Muscle layer of duodenum (tissue), 2 donors: ENCODE data around the gene RNF145.
A peak's percentile ranks its signal among the peaks of the same experiment; 100 is the strongest.

Experiments used
- H3K27ac ChIP-seq: one replicate; pipeline ENCODE4 v1.7.0; 2013; ENCODE audit warnings: mild to moderate bottlenecking, low read length
- H3K27me3 ChIP-seq: one replicate; pipeline ENCODE4 v1.7.0; 2013; ENCODE audit warnings: low read depth, mild to moderate bottlenecking, control low read depth, low read length
- H3K36me3 ChIP-seq, 2 donors: one replicate each; pipeline ENCODE4 v1.7.0; 2013; ENCODE audit warnings: low read length in 2 of 2, control low read depth in 1 of 2, mild to moderate bottlenecking in 1 of 2; ENCODE audit not compliant: insufficient read depth in 2 of 2, control insufficient read depth in 1 of 2
- H3K4me1 ChIP-seq, 2 donors: one replicate each; pipeline ENCODE4 v1.7.0; 2013; ENCODE audit warnings: low read length in 2 of 2, mild to moderate bottlenecking in 2 of 2, control low read depth in 1 of 2, moderate library complexity in 1 of 2; ENCODE audit not compliant: insufficient read depth in 2 of 2, control insufficient read depth in 1 of 2
- H3K4me3 ChIP-seq, 2 donors: one replicate each; pipeline ENCODE4 v1.7.0; 2013; ENCODE audit warnings: low read length in 2 of 2, low read depth in 1 of 2, mild to moderate bottlenecking in 1 of 2
- H3K9me3 ChIP-seq, 2 donors: one replicate each; pipeline ENCODE4 v1.7.0; 2013; ENCODE audit warnings: low read length in 2 of 2, control low read depth in 1 of 2, mild to moderate bottlenecking in 1 of 2; ENCODE audit not compliant: control insufficient read depth in 1 of 2
- donor health status: healthy.

The RNF145 gene

DNA sequence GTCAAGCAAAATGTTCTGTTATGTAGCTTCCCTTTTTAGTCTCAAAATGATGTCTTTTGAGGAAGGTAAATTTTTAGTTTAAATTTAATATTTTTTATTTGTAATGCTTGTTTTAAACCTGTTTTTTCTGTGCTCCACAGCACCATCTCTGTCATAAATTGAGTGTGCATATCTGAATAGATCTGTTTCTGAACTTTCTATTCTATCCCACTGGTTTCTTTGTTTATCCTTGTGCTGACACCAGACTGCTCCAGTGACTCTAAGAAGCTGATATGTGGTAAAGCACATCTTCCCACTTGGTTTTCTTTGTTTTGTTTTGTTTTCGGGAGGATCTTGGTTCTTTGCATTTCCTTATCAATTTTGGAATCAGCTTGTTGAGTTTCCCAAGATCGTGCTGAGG, 7.1 kb upstream of the RNF145 start:
- Histone ChIP-seq H3K4me3 (no peak overlapping the region), H3K27ac (no peak overlapping the region), H3K4me1 (no peaks in the 10 kb centered on the region), H3K36me3 (no peaks in the 10 kb centered on the region), H3K9me3 (no peaks in the 10 kb centered on the region), H3K27me3 (no peaks in the 10 kb centered on the region)

- Histone ChIP-seq H3K36me3 (no peaks in the 10 kb centered on the region), H3K4me1 (no peaks in the 10 kb centered on the region), H3K27ac (no peak overlapping the region), H3K9me3 (no peaks in the 10 kb centered on the region), H3K4me3 (no peak overlapping the region), H3K27me3 (no peaks in the 10 kb centered on the region)
Measured at GRCh38 chr5:159215886-159216285, 6.5 kb upstream of the RNF145 start.

GRCh38 chr5:159214486-159215271, 5.3 kb upstream of the RNF145 start:
- Histone ChIP-seq H3K4me3 (no peak overlapping the region), H3K9me3 (no peaks in the 10 kb centered on the region), H3K27ac (no peak overlapping the region), H3K36me3 (no peaks in the 10 kb centered on the region), H3K4me1 (peaks cover 7 to 8% of the 10 kb centered on the region in 2 donors), H3K27me3 (no peaks in the 10 kb centered on the region)

GRCh38 chr5:159212657-159213462, 3.5 kb upstream of the RNF145 start:
- no peak overlapping the region for H3K27ac ChIP-seq
- H3K27me3 ChIP-seq = no peaks in the 10 kb centered on the region
- no peaks in the 10 kb centered on the region for H3K9me3 ChIP-seq
- peaks cover 8% of the 10 kb centered on the region in 2 donors for H3K4me1 ChIP-seq
- H3K4me3 ChIP-seq = no peak overlapping the region
- peaks cover 0 to 9% of the 10 kb centered on the region in 2 donors for H3K36me3 ChIP-seq

- H3K9me3 ChIP-seq = no peaks in the 10 kb centered on the region
- H3K27me3 ChIP-seq = no peaks in the 10 kb centered on the region
- H3K4me3 ChIP-seq = no peak overlapping the region
- peaks cover 12 to 15% of the 10 kb centered on the region in 2 donors for H3K4me1 ChIP-seq
- H3K36me3 ChIP-seq = peaks cover 0 to 10% of the 10 kb centered on the region in 2 donors
- H3K27ac ChIP-seq = no peak overlapping the region
Measured at GRCh38 chr5:159211729-159212174, 2.4 kb upstream of the RNF145 start.

DNA sequence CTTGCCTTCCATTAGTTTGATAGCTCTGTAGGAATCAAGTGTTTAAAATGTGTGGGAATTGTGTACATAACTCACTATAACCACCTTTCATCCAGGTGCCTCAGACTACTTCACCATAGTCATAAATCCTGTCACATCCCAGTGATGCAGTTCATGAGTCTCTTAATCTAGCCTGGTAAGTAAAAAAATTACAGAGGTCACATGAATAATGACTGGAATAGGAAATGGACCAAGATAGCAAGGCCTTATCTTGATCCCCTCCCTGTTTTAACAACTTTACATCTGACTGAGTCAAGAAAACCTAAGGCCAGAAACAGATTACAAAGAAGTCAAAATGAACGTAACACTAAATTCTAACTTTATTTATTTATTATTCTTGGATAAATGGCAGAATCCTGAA, 1.5 kb upstream of the RNF145 start:
- H3K27ac ChIP-seq = peak overlapping the region; percentile 0
- no peaks in the 10 kb centered on the region for H3K27me3 ChIP-seq
- H3K4me3 ChIP-seq = no peak overlapping the region
- no peaks in the 10 kb centered on the region for H3K9me3 ChIP-seq
- peaks cover 18 to 21% of the 10 kb centered on the region in 2 donors for H3K4me1 ChIP-seq
- H3K36me3 ChIP-seq = peaks cover 0 to 10% of the 10 kb centered on the region in 2 donors

GRCh38 chr5:159210210-159210661, 883 bp upstream of the RNF145 start:
- no peaks in the 10 kb centered on the region for H3K9me3 ChIP-seq
- H3K4me3 ChIP-seq = peak overlapping the region in 1 of 2 donors; percentile 72
- peaks cover 0 to 10% of the 10 kb centered on the region in 2 donors for H3K36me3 ChIP-seq
- no peaks in the 10 kb centered on the region for H3K27me3 ChIP-seq
- peak overlapping the region; percentile 0 for H3K27ac ChIP-seq
- H3K4me1 ChIP-seq = peaks cover 23 to 27% of the 10 kb centered on the region in 2 donors

DNA sequence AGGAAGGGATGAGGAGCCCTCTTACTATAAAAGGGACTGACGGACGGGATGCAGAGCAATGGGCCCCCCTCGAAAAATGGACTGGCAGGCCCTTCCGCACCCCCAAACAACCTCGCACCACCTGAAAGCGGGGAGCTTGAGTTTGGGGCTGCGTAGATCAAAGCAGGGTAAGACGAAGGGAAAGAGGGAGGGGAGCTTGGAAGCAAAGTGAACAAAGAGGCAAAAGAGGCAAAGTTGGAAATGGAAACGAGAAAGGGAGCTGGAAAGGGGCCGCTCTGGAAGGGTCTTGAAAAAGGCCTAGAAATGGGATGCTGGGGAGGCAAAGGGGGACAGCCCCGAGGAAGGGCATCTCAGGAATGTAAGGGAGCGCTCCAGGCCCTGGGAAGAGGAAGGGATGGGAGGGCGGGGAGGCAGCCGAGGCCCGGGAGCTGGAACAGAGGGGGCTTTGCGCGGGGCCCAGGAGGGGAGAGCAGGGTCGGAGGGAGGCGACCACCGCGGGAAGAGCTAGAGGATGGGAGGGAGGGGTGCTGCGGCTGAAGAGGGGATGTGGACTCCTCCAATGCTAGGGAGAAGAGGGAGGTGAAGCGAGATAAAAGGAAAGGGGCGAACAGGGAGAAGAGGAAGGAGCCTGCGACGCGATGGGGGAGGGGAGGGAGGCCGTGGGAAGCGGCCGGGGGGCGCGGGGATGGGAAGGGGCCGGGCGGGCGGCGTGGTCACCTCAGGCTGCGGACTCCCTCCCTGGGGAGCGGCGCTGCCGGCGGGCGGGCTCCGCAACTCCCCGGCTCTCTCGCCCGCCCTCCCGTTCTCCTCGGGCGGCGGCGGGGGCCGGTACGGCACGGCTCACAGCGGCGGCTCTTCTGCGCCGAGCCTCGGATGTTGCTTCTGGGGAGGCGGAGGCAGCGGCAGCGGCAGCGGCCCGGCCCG, 577 bp downstream of the RNF145 start:
- H3K27me3 ChIP-seq = no peaks in the 10 kb centered on the region
- peak overlapping the region; percentile 90 for H3K27ac ChIP-seq
- peaks cover 23 to 41% of the 10 kb centered on the region in 2 donors for H3K4me1 ChIP-seq
- peak overlapping the region; percentile 85 to 97 for H3K4me3 ChIP-seq
- H3K36me3 ChIP-seq = peaks cover 0 to 10% of the 10 kb centered on the region in 2 donors
- H3K9me3 ChIP-seq = no peaks in the 10 kb centered on the region

- peak overlapping the region; percentile 85 to 97 for H3K4me3 ChIP-seq
- peaks cover 26 to 49% of the 10 kb centered on the region in 2 donors for H3K4me1 ChIP-seq
- H3K27me3 ChIP-seq = no peaks in the 10 kb centered on the region
- peak overlapping the region; percentile 90 for H3K27ac ChIP-seq
- H3K36me3 ChIP-seq = peaks cover 0 to 10% of the 10 kb centered on the region in 2 donors
- no peaks in the 10 kb centered on the region for H3K9me3 ChIP-seq
Measured at GRCh38 chr5:159207686-159208513, 1.5 kb downstream of the RNF145 start.

- peaks cover 0 to 10% of the 10 kb centered on the region in 2 donors for H3K36me3 ChIP-seq
- H3K9me3 ChIP-seq = no peaks in the 10 kb centered on the region
- H3K27me3 ChIP-seq = no peaks in the 10 kb centered on the region
- peaks cover 26 to 54% of the 10 kb centered on the region in 2 donors for H3K4me1 ChIP-seq
- H3K27ac ChIP-seq = peak overlapping the region; percentile 90
- peak overlapping the region; percentile 85 to 97 for H3K4me3 ChIP-seq
Measured at GRCh38 chr5:159207222-159207685, 2.1 kb downstream of the RNF145 start.
